ENCODE results near the gene MRPL54.

DNA sequence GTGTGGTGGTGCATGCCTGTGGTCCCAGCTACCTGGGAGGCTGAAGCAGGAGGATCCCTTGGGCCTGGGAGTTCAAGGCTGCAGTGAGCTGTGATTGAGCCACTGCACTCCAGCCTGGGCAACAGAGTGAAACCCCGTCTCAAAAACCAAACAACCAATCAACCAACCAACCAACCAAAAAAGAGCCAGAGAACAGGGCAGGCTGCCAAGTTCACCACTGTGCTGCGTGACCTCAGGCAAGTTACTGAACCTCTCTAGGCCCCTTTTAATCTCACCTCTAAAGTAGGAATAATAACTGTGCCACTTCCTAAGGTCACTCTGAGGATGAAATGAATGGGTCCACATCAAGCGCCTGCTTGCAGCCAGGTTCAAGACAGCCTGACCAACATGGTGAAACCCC, 37.4 kb upstream of the MRPL54 start:
- TF ChIP-seq EZH2 (IDR thresholded peaks at IDR 0.05; ENCODE audit: insufficient read depth, poor library complexity, severe bottlenecking) (no peak), EZH2phosphoT487 (IDR thresholded peaks at IDR 0.05; ENCODE audit: insufficient read depth, low read depth) (no peak)
